Activated naive CD8-positive, alpha-beta T cell treated with anti-CD3 and anti-CD28 coated beads, Interleukin-2, amount 10 ng/mL, durations not matched to agents 7 days and 5 days (primary cell): ENCODE measurements around the gene LRRC27. TPM values are rescaled to one million over a fixed set of nuclear protein-coding genes. Genes with fewer than 3 reads are reported as not detected.
"Not testable (repeated sequence)": the region's sequence is repeated elsewhere in the genome, so short reads cannot be mapped to it uniquely, and the experiment has no call there.

Experiments
- ATAC-seq: fragments of 150-1000 bp; cut with Tn5 transposase; one replicate; pipeline ENCODE4 v1.10.0; 2021; ENCODE audit warnings: low read depth, moderate library complexity
- POLR2A ChIA-PET: fragments of 350-600 bp; sonication (Branson Sonifier 250); formaldehyde crosslinking; loops from one replicate; lab custom pipeline; 2021; ENCODE audit warnings: antibody characterized with exemption; lab: Charles Lee
- DNase-seq: peaks from one replicate; pipeline ENCODE4 v3.0.0; 2021
- H3K27ac Mint-ChIP-seq: one replicate; pipeline ENCODE4 v1.8.0; 2022; ENCODE audit warnings: mild to moderate bottlenecking, mixed read lengths
- H3K27me3 Mint-ChIP-seq: one replicate; pipeline ENCODE4 v1.8.0; 2022; ENCODE audit warnings: mild to moderate bottlenecking, moderate library complexity, mixed read lengths
- H3K36me3 Mint-ChIP-seq: one replicate; pipeline ENCODE4 v1.8.0; 2021; ENCODE audit warnings: mild to moderate bottlenecking, mixed read lengths
- H3K4me1 Mint-ChIP-seq: one replicate; pipeline ENCODE4 v1.8.0; 2021; ENCODE audit warnings: mixed read lengths
- H3K4me3 Mint-ChIP-seq: one replicate; pipeline ENCODE4 v1.8.0; 2022; ENCODE audit warnings: mild to moderate bottlenecking, moderate library complexity, mixed read lengths
- H3K9me3 Mint-ChIP-seq: one replicate; pipeline ENCODE4 v1.8.0; 2021; ENCODE audit warnings: mixed read lengths
- total RNA-seq, 2 experiments: library from RNA; stranded (reverse); gene quantifications; one replicate each; pipeline ENCODE4 v1.2.3, GENCODE V29; 2021

Gene LRRC27
- 1 to 10 TPM; 4.7 to 6.3 TPM for total RNA-seq

DNA sequence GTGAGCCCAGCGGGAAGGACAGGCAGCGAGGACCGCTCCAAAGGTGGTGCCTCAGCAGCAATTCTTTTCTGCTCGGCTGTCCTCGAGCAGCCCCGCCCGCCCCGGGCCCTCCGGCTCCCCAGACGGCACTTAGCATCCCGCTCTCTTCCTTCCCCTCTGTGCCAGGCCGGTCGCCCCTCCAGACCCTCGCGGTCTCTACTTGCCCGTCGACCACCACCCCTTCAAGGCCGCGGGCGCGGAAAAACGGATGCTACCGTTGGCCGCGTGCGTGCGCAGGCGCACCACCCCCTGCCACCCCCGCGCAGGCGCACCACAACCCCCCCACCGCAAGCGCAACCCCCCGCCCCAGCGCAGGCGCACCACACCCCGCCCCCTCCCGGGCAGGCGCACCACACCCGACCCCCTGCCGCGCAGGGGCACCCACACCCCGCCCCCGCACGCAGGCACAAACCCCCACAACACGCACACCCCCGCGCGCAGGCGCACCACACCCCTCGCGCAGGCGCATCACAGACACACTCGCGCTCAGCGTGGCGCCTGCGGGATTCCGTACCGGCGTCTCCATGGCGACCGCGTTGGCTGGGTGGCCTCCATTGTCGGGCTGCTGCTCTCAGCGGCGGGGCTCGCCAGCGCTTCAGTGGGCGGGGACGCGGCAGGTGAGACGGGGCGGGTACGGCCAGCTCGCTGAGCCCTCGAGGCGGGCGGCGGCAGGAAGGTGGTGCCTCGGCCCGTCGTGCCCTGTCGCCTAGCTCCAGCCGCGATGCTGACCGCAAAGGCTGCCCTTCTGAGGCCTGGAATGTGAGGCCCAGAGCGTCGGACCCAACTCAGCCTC is at the start of gene LRRC27:
Gene LRRC27 (plus strand): TSS at position 593 of the 832 bp plus-strand sequence. CDS start 1,332 bp downstream, outside the sequence.
- peak; percentile 89 for ATAC-seq
- no peaks in the 10 kb centered on the region for H3K9me3 Mint-ChIP-seq
- peaks cover 48% of the 10 kb centered on the region for H3K4me1 Mint-ChIP-seq
- H3K36me3 Mint-ChIP-seq, result peaks cover 26% of the 10 kb centered on the region
- peak; percentile 100 for DNase-seq
- peak within 1 kb of the TSS; percentile 93 for H3K27ac Mint-ChIP-seq
- POLR2A ChIA-PET, result interaction anchor here (1.2 kb wide), 1 partner anchor 115 kb away, joined by 3 read pairs; no protein-coding TSS in a partner anchor
- peak within 1 kb of the TSS; percentile 84 for H3K4me3 Mint-ChIP-seq
- no peaks in the 10 kb centered on the region for H3K27me3 Mint-ChIP-seq

DNA sequence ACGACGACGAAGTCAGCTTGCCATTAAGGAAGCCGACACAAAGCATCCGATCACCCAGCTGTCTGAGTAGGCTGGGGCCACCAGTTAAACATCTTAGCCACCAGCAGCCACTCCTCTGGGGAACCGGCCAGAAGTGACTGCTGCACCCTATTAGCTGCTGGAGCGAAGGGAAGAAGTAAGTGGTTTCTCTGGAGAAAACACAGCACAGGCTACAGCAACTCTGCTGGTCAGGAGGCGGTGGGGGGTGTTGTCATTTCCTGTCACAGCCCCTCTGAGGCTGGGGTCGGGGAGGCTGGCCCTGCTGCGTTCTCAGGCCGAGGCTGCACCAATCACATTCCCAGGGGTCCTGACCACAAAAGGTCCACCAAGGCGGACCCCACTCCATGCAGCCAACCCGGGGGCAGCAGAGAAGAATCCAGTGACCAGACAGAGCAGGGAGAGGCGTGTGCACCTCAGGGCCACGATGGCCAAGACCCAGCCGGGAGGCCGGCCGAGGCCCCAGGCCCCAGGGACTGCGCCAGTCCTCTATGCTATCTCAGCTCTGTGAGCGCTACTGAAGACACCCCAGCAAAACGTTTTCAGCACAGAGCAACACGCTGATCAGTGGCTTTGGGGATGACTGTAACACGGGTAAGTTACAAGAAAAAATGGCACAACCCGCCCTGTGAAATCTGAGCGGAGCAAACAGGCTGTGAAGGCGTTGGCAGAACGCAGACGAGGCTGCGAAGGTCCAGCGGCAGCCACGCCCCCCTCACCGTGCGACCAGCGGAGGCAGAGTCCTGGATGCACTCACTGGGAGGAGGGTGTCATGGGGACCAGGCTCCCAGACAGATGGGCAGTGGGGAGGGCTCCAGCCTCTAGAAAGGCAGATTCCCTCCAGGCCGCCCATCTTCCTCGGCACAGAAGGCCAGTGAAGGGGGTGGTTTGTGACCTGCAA is 49.1 kb upstream of the LRRC27 start:
- H3K27ac Mint-ChIP-seq, result no peak overlapping the region
- peaks cover 5% of the 10 kb centered on the region for H3K4me1 Mint-ChIP-seq
- peaks cover 8% of the 10 kb centered on the region for H3K27me3 Mint-ChIP-seq
- H3K36me3 Mint-ChIP-seq, result no peaks in the 10 kb centered on the region
- H3K4me3 Mint-ChIP-seq, result no peak overlapping the region
- DNase-seq, result no peak
- no peaks in the 10 kb centered on the region for H3K9me3 Mint-ChIP-seq
- no peak for ATAC-seq
- POLR2A ChIA-PET, result no interaction called here

DNA sequence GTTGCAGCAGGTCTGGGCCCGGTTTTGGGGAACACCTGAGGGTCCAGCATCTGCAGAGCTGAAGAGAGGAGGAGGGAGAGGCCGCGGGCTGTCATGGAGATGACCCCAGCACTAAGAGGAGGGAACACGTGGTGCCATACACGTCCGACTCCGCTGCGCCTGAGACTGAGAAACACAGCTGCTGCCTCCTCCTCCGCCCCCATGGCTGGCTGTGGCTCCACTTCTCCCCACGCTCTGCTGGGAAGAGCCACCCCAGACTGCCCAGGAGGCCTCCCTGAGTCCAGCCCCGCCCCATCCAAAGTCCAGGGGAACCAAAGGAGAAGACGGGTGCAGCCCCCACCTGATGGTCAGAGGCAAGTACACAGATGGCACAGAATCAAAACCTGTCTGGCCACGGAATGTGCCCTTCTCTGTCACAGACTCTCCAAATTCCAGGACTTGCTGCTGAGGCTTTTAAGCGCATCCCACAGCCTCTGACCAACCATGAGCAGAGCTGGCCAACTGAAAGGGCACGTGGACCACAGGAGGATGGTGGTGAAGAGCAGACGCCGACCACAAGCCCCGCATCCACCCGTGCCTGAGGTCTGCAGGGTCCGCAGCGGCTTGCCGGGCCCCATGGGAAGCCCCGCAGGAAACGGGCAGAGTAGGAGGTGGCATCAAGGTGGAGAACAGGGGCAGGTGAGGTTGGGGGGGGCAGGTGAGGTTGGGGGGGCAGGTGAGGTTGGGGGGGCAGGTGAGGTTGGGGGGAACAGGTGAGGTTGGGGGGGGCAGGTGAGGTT is 48.2 kb upstream of the LRRC27 start:
- no peaks in the 10 kb centered on the region for H3K9me3 Mint-ChIP-seq
- DNase-seq (no peak), ATAC-seq (no peak)
- no peak overlapping the region for H3K27ac Mint-ChIP-seq
- no peaks in the 10 kb centered on the region for H3K36me3 Mint-ChIP-seq
- peaks cover 11% of the 10 kb centered on the region for H3K27me3 Mint-ChIP-seq
- H3K4me1 Mint-ChIP-seq, result peaks cover 5% of the 10 kb centered on the region
- H3K4me3 Mint-ChIP-seq, result no peak overlapping the region
- POLR2A ChIA-PET, result no interaction called here

DNA sequence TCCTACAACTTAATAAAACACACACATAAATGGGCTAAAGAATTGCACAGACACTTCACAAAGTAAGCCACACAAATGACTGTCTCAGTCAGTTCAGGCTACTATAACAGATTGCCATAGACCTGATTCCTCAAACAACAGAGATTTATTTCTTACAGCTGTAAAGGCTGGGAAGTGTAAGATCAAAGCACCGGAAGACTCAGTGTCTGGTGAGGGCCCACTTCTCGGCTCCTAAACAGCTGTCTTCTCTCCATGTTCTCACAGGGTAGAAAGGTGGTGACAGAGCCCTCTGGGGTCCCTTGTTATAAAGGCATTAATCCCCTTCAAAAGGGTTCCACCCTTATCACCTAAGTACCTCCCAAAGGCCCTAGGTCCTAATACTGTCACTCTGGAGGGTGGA is 42.6 kb upstream of the LRRC27 start:
- H3K27ac Mint-ChIP-seq, result no peak overlapping the region
- POLR2A ChIA-PET, result no interaction called here
- no peak overlapping the region for H3K4me3 Mint-ChIP-seq
- no peaks in the 10 kb centered on the region for H3K9me3 Mint-ChIP-seq
- H3K27me3 Mint-ChIP-seq, result peaks cover 15% of the 10 kb centered on the region
- H3K4me1 Mint-ChIP-seq, result no peaks in the 10 kb centered on the region
- ATAC-seq, result no peak
- DNase-seq, result no peak
- no peaks in the 10 kb centered on the region for H3K36me3 Mint-ChIP-seq

DNA sequence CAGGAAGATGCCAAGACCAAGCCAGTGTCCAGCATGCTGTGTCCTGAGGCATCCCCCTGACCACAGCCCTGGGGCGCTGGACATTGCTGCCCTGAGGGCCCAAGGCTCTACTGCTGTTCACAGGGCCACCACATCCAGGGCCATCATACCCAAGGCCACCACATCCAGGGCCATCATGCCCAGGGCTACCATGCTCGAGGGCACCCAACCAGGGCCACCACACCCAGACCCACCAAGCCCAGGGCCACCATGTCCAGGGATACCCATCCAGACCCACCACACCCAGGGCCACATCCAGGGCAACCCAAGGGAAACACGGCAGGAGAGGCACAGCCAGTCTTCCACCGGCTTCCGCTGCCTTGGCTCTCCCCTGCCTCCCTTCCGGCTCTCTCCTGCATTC is 41.4 kb upstream of the LRRC27 start:
- Mint-ChIP-seq H3K4me3 (no peak overlapping the region), H3K4me1 (no peaks in the 10 kb centered on the region), H3K27ac (no peak overlapping the region), H3K9me3 (no peaks in the 10 kb centered on the region), H3K27me3 (peaks cover 11% of the 10 kb centered on the region), H3K36me3 (no peaks in the 10 kb centered on the region)
- ATAC-seq, result no peak
- POLR2A ChIA-PET, result no interaction called here
- no peak for DNase-seq

DNA sequence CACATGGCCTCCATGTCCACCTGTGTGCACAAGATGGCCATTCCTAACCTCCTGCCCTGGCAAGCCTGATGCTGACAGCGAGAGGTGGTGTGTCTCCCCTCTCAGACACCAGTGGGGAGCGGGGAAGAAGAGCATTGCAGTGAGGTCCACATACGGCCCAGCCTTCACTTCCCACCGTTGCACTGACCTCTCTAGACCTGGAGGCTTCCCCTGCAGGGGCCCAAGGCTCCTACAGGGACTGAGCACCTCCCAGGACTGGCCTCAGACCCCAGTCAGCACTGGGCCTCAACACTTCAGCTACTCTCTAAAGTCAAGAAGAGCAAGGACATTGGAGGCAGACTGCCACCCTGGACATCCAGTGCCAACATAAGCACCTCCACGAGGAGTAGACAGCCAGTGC is 40.2 kb upstream of the LRRC27 start:
- H3K27ac Mint-ChIP-seq, result no peak overlapping the region
- POLR2A ChIA-PET, result no interaction called here
- DNase-seq, result no peak
- no peak overlapping the region for H3K4me3 Mint-ChIP-seq
- ATAC-seq, result no peak
- H3K27me3 Mint-ChIP-seq, result peaks cover 11% of the 10 kb centered on the region
- no peaks in the 10 kb centered on the region for H3K36me3 Mint-ChIP-seq
- H3K9me3 Mint-ChIP-seq, result no peaks in the 10 kb centered on the region
- H3K4me1 Mint-ChIP-seq, result no peaks in the 10 kb centered on the region

DNA sequence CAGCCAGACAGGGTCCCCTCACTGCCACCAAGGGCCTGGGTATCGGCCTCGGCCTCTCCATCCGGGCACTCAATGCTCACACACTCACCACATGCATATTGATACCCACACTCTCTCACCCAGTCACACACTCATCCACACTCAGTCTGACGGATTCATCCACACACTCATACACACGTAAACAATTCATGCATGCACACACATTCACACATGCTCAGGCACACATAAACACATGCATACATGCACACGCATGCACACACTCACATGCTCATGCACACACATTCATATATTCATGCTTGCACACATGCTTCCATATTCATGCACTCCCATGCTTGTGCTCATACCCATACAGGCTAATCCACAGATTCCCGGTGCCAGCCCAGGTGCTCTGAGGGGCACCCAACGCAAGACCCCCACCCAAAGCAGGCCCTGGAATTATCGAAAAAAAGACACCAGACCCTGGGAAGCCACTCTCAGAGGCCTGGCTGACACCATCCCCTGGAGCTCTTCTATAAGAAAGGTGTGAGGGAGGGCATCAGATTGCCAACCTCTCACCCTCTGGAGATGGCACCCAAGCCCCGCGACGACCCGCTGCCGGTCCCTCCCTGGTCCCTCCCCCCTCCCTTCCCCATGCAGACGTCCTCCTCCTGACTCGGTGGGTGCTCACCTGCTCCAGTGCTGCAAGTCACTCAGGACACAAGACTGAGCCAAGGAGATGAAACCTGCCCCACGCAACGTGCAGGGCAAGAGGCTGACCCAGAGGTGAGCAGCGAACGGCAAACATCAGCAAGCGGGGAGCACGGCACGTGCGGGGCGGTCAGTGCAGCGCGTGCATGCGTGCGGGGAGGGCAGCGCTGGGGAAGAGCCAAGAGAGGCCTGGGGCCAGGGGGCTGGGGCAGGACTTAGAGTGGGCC is 39.4 kb upstream of the LRRC27 start:
- Mint-ChIP-seq H3K27ac (no peak overlapping the region), H3K36me3 (no peaks in the 10 kb centered on the region), H3K4me3 (no peak overlapping the region), H3K27me3 (peaks cover 11% of the 10 kb centered on the region), H3K4me1 (no peaks in the 10 kb centered on the region), H3K9me3 (no peaks in the 10 kb centered on the region)
- POLR2A ChIA-PET, result no interaction called here
- no peak for ATAC-seq
- DNase-seq, result no peak

DNA sequence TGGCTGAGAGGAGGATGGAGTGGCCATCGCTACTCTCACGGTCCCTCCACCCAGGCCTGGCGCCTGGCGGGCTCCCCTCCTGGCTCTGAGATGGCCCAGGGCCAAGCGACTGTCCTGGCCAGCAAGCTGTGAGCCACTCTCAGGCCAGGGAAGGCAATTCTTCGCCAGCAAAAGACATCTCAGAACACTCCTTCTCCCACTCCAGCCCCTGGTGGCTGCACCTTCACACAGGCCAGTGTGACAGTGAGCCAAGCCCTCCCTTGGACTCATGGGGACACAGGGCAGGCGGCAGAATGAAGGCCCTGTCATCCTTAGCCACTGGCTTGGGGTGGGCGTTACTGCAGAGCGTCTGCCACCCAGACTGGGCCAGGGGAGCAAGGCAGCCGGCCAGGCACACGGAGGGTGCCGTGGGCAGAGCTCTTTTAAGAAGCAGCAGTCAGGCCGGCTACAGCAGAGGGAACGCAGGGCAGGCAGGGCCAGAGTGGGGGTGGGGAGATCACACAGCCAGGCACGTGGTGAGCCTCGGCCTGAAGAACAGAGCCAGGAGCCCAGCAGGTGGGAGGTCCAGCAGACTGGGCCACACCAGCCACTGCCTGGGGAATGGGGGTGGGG is 38.7 kb upstream of the LRRC27 start:
- POLR2A ChIA-PET, result no interaction called here
- H3K4me3 Mint-ChIP-seq, result no peak overlapping the region
- no peak for ATAC-seq
- DNase-seq, result no peak
- H3K27ac Mint-ChIP-seq, result no peak overlapping the region
- H3K9me3 Mint-ChIP-seq, result no peaks in the 10 kb centered on the region
- no peaks in the 10 kb centered on the region for H3K4me1 Mint-ChIP-seq
- H3K36me3 Mint-ChIP-seq, result no peaks in the 10 kb centered on the region
- peaks cover 3% of the 10 kb centered on the region for H3K27me3 Mint-ChIP-seq

DNA sequence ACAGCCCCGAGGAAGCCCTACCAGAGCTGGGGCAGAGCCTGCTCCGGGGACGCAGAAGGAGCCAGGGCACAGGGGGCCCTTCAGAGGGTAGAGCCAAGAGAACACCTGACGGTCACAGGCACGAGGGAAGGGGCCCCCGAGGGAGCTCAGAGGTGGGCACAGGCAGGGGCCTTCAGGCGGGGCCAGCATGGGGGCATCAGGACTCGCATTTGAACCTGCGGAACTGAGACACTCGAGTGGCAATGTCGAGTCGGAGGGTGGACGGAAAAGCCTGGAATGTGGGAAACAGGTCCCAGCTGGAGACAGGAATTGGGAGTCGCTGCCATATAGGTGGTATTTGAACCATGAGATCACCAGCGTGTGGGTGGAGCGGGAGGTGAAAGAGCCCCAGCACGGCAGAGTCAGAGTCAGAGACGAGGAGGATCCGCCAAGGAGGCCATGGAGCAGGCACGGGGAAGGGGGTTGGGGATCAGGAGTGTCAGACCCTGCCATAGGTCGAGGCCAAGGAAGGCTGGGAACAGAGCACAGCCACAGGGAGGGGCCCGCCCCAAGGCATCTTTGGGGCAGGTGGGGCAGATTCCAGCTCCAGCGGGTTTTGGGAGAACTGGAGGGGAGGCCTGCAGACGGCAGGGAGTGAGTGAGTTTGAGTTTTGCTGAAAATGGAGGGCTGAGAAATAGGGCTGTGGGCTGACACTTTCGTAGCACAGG is 38.0 kb upstream of the LRRC27 start:
- POLR2A ChIA-PET, result interaction anchor here (1.1 kb wide), 1 partner anchor 14 kb away, joined by 3 read pairs; the partner anchor contains the start of gene STK32C
- peaks cover 3% of the 10 kb centered on the region for H3K27me3 Mint-ChIP-seq
- no peaks in the 10 kb centered on the region for H3K4me1 Mint-ChIP-seq
- H3K27ac Mint-ChIP-seq, result no peak overlapping the region
- ATAC-seq (no peak), DNase-seq (no peak)
- no peak overlapping the region for H3K4me3 Mint-ChIP-seq
- H3K9me3 Mint-ChIP-seq, result no peaks in the 10 kb centered on the region
- no peaks in the 10 kb centered on the region for H3K36me3 Mint-ChIP-seq

DNA sequence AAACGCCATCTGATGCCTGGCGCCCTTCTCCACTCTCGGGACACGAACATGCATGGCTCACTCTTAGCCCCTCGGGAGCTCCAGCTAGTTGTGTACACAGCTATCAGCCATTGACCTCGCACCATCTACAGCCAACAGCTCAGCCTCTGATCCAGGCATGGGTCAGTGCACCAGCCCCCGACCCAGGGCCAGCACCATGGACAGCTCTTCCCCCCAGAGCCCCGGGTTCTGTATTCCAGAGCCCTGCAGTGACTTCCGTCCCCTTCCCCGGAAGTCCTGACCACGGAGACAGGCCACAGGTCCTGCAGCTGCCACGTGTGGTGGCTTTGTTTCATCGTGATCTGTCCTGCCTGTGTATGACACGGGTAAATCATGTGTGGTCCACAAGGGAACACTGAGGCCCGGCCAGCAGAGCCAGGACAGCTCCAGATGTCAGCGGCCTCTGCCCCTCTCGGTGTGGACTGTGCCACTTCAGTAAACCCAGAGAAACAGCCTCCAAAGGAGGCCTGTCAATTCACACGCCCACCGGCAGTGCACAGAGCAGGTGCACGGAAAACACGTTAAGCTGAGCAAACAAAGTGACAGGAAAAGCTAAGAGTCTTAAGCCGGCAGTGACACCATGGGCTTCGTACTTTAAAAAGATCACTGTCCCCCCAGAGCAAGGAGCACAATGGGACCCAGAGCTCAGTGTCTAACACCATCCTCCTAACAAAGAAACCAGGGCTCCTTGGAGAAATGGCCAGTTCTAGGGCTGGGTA is 37.3 kb upstream of the LRRC27 start:
- no peak overlapping the region for H3K4me3 Mint-ChIP-seq
- H3K4me1 Mint-ChIP-seq, result no peaks in the 10 kb centered on the region
- no peaks in the 10 kb centered on the region for H3K36me3 Mint-ChIP-seq
- DNase-seq (peak; percentile 26), ATAC-seq (no peak)
- no peaks in the 10 kb centered on the region for H3K9me3 Mint-ChIP-seq
- no peak overlapping the region for H3K27ac Mint-ChIP-seq
- POLR2A ChIA-PET, result interaction anchor here (0.8 to 1.1 kb wide), 2 partner anchors 13 to 42 kb away, joined by 3 read pairs; partner anchors contain the start of gene STK32C
- H3K27me3 Mint-ChIP-seq, result no peaks in the 10 kb centered on the region

DNA sequence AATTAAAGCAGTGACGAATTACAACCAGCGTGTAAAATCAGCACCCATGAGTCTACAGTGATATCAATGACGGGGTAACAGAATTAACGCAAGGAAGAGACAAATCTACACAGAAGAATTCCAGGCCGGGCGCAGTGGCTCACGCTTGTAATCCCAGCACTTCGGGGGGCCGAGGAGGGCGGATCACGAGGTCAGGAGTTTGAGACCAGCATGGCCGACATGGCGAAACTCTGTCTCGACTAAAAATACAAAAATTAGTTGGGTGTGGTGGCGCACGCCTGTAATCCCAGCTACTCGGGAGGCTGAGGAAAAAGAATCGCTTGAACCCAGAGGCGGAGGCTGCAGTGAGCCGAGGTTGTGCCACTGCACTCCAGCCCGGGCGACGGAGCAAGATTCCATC is 36.5 kb upstream of the LRRC27 start:
- H3K4me3 Mint-ChIP-seq, H3K9me3 Mint-ChIP-seq, H3K36me3 Mint-ChIP-seq, ATAC-seq, H3K27ac Mint-ChIP-seq, H3K27me3 Mint-ChIP-seq, H3K4me1 Mint-ChIP-seq: not testable (repeated sequence)
- peak; percentile 11 for DNase-seq
- POLR2A ChIA-PET, result interaction anchor here (0.8 kb wide), 1 partner anchor 43 kb away, joined by 3 read pairs; no protein-coding TSS in a partner anchor
